OCI-LY1 (cell line): Measurements from ENCODE around the gene TMEM178B.

Source experiments
- H2AFZ ChIP-seq: fragments of 200-600 bp; sonication (generic), shearing (Covaris generic); 2 replicates; pipeline ENCODE4 v1.6.0; 2014; ENCODE audit warnings: antibody characterized with exemption, mild to moderate bottlenecking, low read length
- H3F3A ChIP-seq: fragments of 200-600 bp; sonication (generic), shearing (Covaris generic); 2 replicates; pipeline ENCODE4 v1.6.0; 2014; ENCODE audit warnings: mild to moderate bottlenecking, antibody characterized with exemption, low read length, moderate library complexity; ENCODE audit not compliant: insufficient read depth
- H3K27ac ChIP-seq: fragments of 200-600 bp; sonication (generic); 2 replicates; pipeline ENCODE4 v1.5.1; 2014; ENCODE audit warnings: low read length, mixed run types, mild to moderate bottlenecking, low read depth; ENCODE audit not compliant: poor library complexity, severe bottlenecking
- H3K27me3 ChIP-seq: fragments of 200-600 bp; sonication (generic); 2 replicates; pipeline ENCODE4 v1.6.0; 2014; ENCODE audit warnings: antibody characterized with exemption, mild to moderate bottlenecking, low read length, moderate library complexity; ENCODE audit not compliant: insufficient read depth
- H3K36me3 ChIP-seq: fragments of 200-600 bp; sonication (generic); 2 replicates; pipeline ENCODE4 v1.6.1; 2014; ENCODE audit warnings: mild to moderate bottlenecking, antibody characterized with exemption, low read length, moderate library complexity, mixed read lengths; ENCODE audit not compliant: insufficient read depth
- H3K4me1 ChIP-seq: fragments of 200-600 bp; sonication (generic); 2 replicates; pipeline ENCODE4 v1.5.1; 2014; ENCODE audit warnings: mild to moderate bottlenecking, low read length, moderate library complexity; ENCODE audit not compliant: insufficient read depth, severe bottlenecking
- H3K4me2 ChIP-seq: fragments of 200-600 bp; sonication (generic), shearing (Covaris generic); 2 replicates; pipeline ENCODE4 v1.6.1; 2014; ENCODE audit warnings: low read length
- H3K4me3 ChIP-seq: fragments of 200-600 bp; sonication (generic); 2 replicates; pipeline ENCODE4 v1.5.1; 2014; ENCODE audit warnings: low read length, low read depth, mild to moderate bottlenecking, mixed read lengths; ENCODE audit not compliant: poor library complexity, severe bottlenecking
- H3K79me2 ChIP-seq: fragments of 200-600 bp; shearing (Covaris generic); 2 replicates; pipeline ENCODE4 v1.6.1; 2016; ENCODE audit warnings: mixed run types, low read length, mixed read lengths; ENCODE audit not compliant: insufficient read depth
- H3K9ac ChIP-seq: fragments of 200-600 bp; sonication (generic), shearing (Covaris generic); 2 replicates; pipeline ENCODE4 v1.6.1; 2014; ENCODE audit warnings: mild to moderate bottlenecking, low read length, mixed read lengths
- H3K9me2 ChIP-seq: fragments of 200-600 bp; sonication (generic), shearing (Covaris generic); 2 replicates; pipeline ENCODE4 v1.6.1; 2014; ENCODE audit warnings: low read depth, mild to moderate bottlenecking, low read length, mixed read lengths
- H3K9me3 ChIP-seq: fragments of 200-600 bp; shearing (Covaris generic); 2 replicates; pipeline ENCODE4 v1.6.1; 2014; ENCODE audit warnings: low read length, mixed read lengths
- H4K20me1 ChIP-seq: fragments of 200-600 bp; sonication (generic), shearing (Covaris generic); 2 replicates; pipeline ENCODE4 v1.6.0; 2016; ENCODE audit warnings: mild to moderate bottlenecking, low read length; ENCODE audit not compliant: insufficient read depth
- CTCF ChIP-seq: fragments of 200-600 bp; sonication (generic), shearing (Covaris generic); IDR thresholded peaks from 2 replicates; pipeline ENCODE4 v1.5.1; 2017; ENCODE audit warnings: mild to moderate bottlenecking, antibody characterized with exemption, low read length, moderate library complexity, mixed read lengths
- EZH2 ChIP-seq: fragments of 200-600 bp; sonication (generic), shearing (Covaris generic); IDR thresholded peaks from 2 replicates; pipeline ENCODE4 v1.8.0; 2017; ENCODE audit warnings: borderline replicate concordance, mixed run types, mild to moderate bottlenecking, antibody characterized with exemption, low read length, moderate library complexity, mixed read lengths

TMEM178B gene

GRCh38 chr7:141103847-141104429, 30.1 kb downstream of the TMEM178B start:
- Histone ChIP-seq H3K27ac (no peak overlapping the region), H3F3A (no peaks in the 10 kb centered on the region), H3K4me1 (no peaks in the 10 kb centered on the region), H3K79me2 (no peaks in the 10 kb centered on the region), H3K27me3 (no peaks in the 10 kb centered on the region), H3K4me2 (no peak overlapping the region), H2AFZ (no peak overlapping the region), H3K9ac (no peak overlapping the region), H4K20me1 (no peaks in the 10 kb centered on the region), H3K4me3 (no peak overlapping the region), H3K9me2 (no peaks in the 10 kb centered on the region), H3K36me3 (no peaks in the 10 kb centered on the region), H3K9me3 (no peaks in the 10 kb centered on the region)
- TF ChIP-seq EZH2 (no peak), CTCF (no peak)

- Histone ChIP-seq H3K4me2 (no peak overlapping the region), H2AFZ (no peak overlapping the region), H4K20me1 (no peaks in the 10 kb centered on the region), H3K9ac (no peak overlapping the region), H3K79me2 (no peaks in the 10 kb centered on the region), H3K27me3 (no peaks in the 10 kb centered on the region), H3K36me3 (no peaks in the 10 kb centered on the region), H3F3A (no peaks in the 10 kb centered on the region), H3K4me1 (no peaks in the 10 kb centered on the region), H3K4me3 (no peak overlapping the region), H3K27ac (no peak overlapping the region), H3K9me3 (no peaks in the 10 kb centered on the region), H3K9me2 (no peaks in the 10 kb centered on the region)
- TF ChIP-seq CTCF (no peak), EZH2 (no peak)
Observed at GRCh38 chr7:141113131-141113530, 39.3 kb downstream of the TMEM178B start.

GRCh38 chr7:141114029-141114664, 40.3 kb downstream of the TMEM178B start:
- no peak for TF ChIP-seq CTCF
- TF ChIP-seq EZH2: no peak
- Histone ChIP-seq H3K4me3 (no peak overlapping the region), H3K9me3 (no peaks in the 10 kb centered on the region), H3K79me2 (no peaks in the 10 kb centered on the region), H3K4me1 (no peaks in the 10 kb centered on the region), H3K27ac (no peak overlapping the region), H3K9me2 (no peaks in the 10 kb centered on the region), H3F3A (no peaks in the 10 kb centered on the region), H3K4me2 (no peak overlapping the region), H3K36me3 (no peaks in the 10 kb centered on the region), H3K27me3 (no peaks in the 10 kb centered on the region), H2AFZ (no peak overlapping the region), H3K9ac (no peak overlapping the region), H4K20me1 (no peaks in the 10 kb centered on the region)
